IPS-NIHi7 (cell line): ENCODE results near the gene PODXL2.

ENCODE experiments used
- DNase-seq: peaks from one replicate; pipeline ENCODE4 v3.0.0; 2012; ENCODE audit warnings: mixed read lengths; ENCODE audit errors: extremely low spot score

The PODXL2 gene

GRCh38 chr3:127709320-127710060, 80.5 kb downstream of the PODXL2 start:
- no peak for DNase-seq

DNA sequence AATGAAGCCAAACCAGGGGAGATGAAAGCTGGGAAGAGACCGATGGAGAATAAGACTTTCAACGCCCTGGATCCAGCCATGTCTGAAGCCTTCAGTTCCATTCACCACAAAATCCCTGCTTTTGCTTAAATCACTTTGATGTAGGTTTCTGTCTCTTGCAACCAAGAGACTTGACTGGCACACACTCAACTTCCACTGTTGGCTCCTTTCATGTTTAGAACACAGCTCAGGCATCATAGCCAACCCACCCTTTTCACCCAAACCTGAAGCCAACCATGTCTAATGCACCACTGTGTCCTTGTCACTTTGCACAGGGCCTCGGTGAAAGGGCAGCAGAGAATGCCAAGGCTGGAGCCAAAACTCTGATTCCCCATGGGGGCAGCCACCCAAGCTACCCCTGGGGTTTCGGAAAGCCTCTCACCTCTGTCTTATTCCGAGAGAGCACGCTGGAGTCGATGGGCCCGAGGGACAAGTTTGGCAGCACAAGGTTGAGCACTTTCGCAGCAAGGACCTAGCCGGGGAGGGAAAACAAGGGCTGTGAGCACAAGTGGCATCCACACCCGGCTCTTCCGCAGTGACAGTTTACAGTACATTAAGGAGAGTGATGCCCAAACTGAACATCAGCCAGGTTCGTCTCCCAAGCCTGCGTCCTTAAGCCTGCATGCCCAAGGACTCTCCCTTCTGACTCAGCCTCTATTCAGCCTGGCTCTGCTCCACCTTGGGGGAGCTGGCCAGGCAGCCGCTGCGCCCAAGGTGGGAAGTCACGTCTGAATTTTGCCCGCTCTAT, 81.4 kb downstream of the PODXL2 start:
- DNase-seq = no peak

DNA sequence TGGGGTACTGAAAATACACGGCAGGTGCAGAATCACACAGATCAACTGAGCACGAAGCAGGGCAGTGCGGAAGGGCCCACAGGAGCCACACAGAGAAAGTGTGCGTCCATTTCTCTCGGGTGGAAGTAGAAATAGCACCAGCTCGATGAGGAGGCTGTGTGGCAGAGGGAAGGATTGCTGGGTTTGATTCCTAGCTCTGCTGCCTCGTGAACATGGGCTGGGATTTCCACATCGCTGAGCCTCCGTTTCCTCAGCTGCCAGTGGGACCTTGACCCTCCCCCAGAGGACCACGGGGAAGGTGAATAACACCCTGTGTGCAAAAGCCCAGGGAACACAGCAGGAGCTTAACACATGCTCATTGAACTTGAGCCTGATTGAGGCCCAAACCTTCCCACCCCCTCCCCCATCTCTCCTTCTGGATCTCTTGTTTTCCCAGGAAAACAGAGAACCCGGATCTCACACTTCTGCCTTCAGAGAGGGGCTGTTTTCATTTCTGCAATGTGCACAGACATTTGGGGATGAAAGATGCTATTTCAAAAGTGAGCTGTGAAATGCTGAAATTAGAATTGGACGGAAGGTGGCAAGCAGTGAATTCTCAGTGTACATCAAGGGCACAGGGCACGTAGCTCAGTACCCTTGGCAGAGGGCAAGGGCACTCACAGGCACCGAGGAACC, 82.2 kb downstream of the PODXL2 start:
- no peak for DNase-seq

- DNase-seq = no peak
Observed at GRCh38 chr3:127711896-127712295, 82.9 kb downstream of the PODXL2 start.

DNA sequence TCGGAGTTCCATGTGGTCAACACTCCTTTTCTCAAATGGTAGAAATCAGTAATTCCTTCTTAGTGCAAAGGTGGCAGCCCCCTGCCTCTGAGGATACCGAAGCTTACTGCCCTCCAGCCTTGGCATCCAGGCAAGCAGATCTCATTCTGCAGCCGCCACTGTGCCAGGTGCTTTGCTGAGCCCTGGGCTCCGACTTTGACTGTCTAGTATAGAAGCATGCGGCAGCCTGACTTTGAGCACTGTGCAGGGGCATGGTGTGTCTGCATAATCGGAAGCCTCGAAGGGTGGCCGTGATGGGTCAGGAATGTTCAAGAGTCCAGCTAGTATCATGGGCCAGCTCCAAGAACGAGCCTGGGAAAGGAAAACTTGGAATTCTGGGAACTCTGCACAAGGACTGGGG, 83.5 kb downstream of the PODXL2 start:
- no peak for DNase-seq

GRCh38 chr3:127712881-127713771, 84.1 kb downstream of the PODXL2 start:
- no peak for DNase-seq

DNA sequence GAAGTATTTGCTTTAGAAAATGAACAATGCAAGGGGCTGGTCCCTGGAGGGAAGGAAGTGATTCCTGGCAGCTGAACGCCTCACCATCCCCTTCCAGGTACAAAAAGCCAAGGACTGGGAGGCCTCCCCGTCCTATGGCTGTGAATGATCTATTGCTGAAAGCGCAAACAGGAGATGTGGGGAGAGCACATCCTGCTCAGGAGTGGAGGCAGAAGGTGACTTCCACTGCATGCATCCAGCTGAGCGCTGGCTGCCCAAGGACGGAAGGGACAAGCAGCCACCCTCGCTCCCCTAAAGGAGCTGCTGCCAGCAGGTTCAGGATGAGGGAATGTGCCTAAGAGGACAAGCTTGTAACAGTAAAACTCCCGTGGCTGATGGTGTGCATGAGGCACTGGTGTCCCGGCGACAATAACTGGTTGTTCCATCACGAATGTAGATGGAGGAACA, 85.2 kb downstream of the PODXL2 start:
- no peak for DNase-seq

- DNase-seq = no peak
Observed at GRCh38 chr3:127714866-127715265, 85.9 kb downstream of the PODXL2 start.

- no peak for DNase-seq
Observed at GRCh38 chr3:127715532-127715931, 86.5 kb downstream of the PODXL2 start.

DNA sequence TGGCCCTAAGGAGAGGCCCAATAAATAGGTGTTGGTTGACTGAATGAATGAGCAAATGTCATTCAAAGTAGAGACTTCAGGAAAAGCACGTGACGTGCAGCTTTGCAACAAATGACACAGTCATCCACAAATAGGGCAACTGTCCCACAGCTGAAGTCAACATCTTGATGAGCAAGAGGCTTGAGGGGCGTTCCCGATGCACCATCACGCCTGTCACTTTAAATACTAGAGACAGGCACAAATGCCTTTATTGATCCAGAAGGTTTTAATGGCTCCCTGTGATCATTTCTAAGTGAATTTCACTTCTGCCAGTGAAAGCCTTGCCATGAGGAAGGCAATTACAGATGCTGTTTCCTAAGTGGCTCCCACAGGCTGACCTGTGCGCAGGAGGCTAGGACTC, 87.4 kb downstream of the PODXL2 start:
- no peak for DNase-seq

GRCh38 chr3:127717357-127718244, 88.6 kb downstream of the PODXL2 start:
- DNase-seq = no peak

DNA sequence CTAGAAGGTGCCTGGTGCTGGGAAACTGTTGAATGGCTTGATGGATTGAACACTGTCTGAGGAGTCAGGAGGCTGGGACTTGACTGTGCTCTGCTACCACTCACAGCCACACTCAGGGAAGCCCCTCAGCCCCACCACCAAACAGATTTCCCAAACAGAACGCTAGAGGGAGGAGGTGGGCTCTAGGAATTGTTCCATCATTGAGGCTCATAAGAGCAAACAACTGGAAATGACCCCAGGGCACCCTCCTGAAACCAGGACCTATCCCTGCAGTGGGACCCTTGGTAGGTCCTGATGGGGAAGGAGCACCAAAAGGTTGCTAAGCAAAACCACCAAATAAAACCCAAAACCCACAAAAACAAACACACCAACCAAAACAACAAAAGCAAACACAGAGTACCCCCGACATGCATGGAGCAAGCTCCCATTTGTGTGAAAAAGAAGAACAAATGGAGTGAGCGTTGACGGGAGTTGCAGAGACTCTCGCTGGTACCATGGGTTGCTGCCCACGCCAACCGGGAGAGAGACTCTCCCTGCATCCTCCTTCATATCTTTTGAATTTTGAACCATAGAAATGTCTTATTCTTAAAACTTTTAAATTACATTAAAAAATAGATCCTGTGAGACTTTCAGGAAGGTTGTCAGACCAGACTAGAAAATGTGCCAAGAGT, 89.4 kb downstream of the PODXL2 start:
- no peak for DNase-seq

DNA sequence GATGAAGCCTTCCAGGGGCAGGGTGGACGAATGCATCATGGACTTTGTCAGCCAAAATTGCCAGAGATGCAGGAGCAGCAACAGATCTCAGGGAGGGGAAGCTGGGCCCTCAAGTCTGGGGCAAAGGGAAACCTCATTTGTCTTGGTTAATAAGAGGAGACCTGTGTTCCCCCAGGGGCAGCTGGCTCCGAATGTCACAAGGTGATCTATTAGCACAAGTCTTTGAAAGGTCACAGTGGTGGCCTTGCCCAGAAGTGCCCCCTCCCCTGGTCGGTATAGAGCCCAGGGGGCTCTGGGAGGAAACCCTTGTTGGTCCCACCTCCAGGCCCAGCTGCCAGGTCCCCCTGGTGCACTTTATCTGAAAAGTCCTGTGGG, 89.9 kb downstream of the PODXL2 start:
- no peak for DNase-seq

DNA sequence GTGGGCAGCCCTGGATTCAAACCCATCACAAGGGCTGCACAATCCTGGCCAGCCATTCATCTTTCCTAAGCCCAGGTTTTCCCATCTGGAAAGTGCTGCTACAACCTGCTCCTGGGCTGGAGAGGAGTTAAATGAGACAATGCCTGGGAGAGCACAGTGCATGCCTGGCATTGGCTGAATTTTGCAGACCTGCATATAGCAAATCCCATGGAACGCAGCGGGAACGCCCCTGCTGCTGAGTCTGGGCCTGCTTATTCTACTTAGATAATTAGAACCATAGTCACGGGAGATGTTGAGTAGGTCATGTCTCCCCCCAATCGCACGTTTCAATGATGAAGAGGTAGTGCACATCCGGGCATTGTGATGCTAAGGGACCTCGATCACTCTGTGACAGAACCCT, 90.4 kb downstream of the PODXL2 start:
- no peak for DNase-seq

DNA sequence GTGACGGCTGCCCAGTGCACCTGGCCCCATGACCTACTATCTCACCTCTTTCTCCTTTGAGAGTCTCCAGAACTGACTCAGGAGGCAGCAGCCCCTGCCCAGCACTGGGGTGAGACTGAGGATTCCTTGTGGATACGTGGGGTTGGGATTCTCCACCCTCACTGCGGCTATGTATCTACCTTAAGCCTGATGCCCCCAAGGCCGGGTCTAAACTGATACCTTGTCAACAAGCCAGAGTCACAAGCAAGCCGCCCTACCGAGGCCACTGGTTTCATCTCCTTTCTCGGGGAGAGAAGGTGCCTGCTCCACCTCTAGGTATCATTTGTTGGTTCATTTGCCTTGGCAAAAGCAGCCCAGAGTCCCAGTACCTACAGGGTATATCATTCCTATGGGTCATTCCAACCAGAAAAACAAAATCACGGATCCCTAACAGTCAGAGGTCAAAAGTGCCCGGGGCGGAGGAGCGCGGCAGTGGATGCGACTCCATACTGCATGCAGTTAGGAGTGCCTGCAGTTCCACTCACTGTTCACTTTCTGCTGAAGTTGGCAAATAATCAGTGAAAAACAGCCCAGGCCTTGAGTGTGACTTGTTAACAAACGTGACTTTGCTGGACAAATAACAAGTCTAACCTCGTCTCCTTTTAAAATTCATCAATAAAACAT, 91.3 kb downstream of the PODXL2 start:
- no peak for DNase-seq

DNA sequence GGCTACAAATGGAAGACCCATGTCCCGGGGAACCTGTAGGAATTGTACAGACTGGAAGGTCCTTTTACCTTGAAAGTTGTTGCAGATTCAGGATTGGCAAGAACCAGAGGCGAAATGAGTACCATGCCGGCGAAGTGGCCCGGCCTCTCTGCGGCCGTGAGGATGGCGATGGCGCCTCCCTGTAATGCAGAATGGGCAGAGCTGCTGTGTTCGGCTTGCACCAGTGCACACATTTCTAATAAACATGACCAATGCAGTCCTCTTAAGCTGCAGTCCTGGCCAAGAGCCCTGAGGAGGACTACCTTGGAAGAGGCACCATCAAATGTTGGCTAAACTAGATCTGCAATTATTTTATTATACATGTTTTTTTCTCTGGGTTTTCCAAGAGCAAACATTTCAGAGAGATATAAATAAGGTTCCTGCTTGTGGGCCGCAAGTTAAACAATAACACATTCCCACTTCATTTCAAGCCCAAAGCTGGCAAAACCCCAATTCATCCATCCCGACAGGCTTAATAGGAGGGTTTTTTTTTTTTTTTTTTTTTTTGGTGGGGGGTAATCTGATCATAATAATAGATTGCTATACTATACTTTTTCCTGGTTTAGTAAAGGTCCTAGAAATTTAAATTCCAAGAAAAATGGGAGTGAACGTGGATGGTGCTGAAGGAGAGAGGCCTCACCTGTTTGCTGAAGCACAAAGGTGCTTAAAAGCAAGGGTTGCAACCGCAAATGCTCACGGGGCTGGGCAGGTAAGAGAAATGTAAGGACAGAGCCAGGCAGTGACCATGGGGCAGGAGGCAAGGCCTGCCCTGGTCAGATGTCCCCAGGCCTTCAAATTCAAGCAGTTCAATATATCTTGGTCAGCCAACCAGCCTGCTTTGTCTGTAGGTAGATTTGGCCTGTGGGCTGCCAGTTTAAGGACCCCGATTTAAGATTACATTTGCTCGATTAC, 92.3 kb downstream of the PODXL2 start:
- no peak for DNase-seq

GRCh38 chr3:127722091-127722784, 93.3 kb downstream of the PODXL2 start:
- peak; percentile 43 for DNase-seq
